HG03520 (cell line): Measurements from ENCODE around the gene SRP9.
"Not testable (repeated sequence)": the region's sequence is repeated elsewhere in the genome, so short reads cannot be mapped to it uniquely, and the experiment has no call there.

Source experiments
- ATAC-seq: cut with Tn5 transposase; IDR thresholded peaks from one replicate; pipeline ENCODE4 v1.9.1; 2021; ENCODE audit warnings: mild to moderate bottlenecking, moderate library complexity; ENCODE audit not compliant: unreplicated experiment

Gene SRP9

GRCh38 chr1:225813214-225813964 lies 35.8 kb downstream of the SRP9 start:
- no peak for ATAC-seq

GRCh38 chr1:225814381-225814780 lies 36.8 kb downstream of the SRP9 start:
- no peak for ATAC-seq

- ATAC-seq, result not testable (repeated sequence)
These were observed 37.5 kb downstream of the SRP9 start for GRCh38 chr1:225815090-225815489.

- no peak for ATAC-seq
These were observed 38.0 kb downstream of the SRP9 start for GRCh38 chr1:225815526-225816178.

GRCh38 chr1:225816643-225817538 lies 39.3 kb downstream of the SRP9 start:
- ATAC-seq, result no peak

GRCh38 chr1:225817611-225818061 lies 40.0 kb downstream of the SRP9 start:
- no peak for ATAC-seq

- ATAC-seq, result no peak
These were observed 40.6 kb downstream of the SRP9 start for GRCh38 chr1:225818229-225818628.

- no peak for ATAC-seq
These were observed 41.9 kb downstream of the SRP9 start for GRCh38 chr1:225819346-225820192.

- ATAC-seq, result no peak
These were observed 43.0 kb downstream of the SRP9 start for GRCh38 chr1:225820522-225821120.

- no peak for ATAC-seq
These were observed 45.2 kb downstream of the SRP9 start for GRCh38 chr1:225822655-225823403.

GRCh38 chr1:225823811-225824261 lies 46.2 kb downstream of the SRP9 start:
- no peak for ATAC-seq

- no peak for ATAC-seq
These were observed 46.9 kb downstream of the SRP9 start for GRCh38 chr1:225824533-225824941.

- no peak for ATAC-seq
These were observed 47.5 kb downstream of the SRP9 start for GRCh38 chr1:225825078-225825477.

- ATAC-seq, result no peak
These were observed 48.0 kb downstream of the SRP9 start for GRCh38 chr1:225825607-225826007.

GRCh38 chr1:225827076-225827475 lies 49.5 kb downstream of the SRP9 start:
- ATAC-seq, result no peak

- ATAC-seq, result no peak
These were observed 51.2 kb downstream of the SRP9 start for GRCh38 chr1:225828706-225829345.

GRCh38 chr1:225830841-225831240 lies 53.2 kb downstream of the SRP9 start:
- ATAC-seq, result no peak

- no peak for ATAC-seq
These were observed 57.0 kb downstream of the SRP9 start for GRCh38 chr1:225834417-225835329.
